ENCODE results near the gene RIMBP2.

RIMBP2 gene

DNA sequence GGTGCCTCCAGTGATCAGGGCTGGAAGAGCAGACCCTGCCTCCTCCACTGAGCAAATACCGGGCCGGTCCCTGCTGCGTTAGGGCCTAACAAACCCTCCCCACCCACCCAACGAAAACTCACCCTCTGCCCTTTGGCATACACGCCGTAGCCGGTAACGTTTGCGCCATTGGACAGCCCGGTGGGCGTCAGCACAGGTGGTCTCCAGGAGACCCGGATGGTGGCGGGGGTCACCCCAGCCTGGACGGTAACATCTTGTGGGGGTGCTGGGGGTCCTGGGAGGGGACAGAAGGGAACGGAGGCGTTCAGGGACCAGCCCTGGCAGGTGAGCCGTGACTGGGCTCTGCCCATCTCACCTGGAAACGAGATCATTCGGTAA, 277.9 kb downstream of the RIMBP2 start:
- no peaks in the 10 kb centered on the region for H3K27me3 ChIP-seq (ENCODE audit: low read depth, low read length)
- TF ChIP-seq EZH2phosphoT487 (IDR thresholded peaks at IDR 0.05; ENCODE audit: low read depth): no peak
- TF ChIP-seq, protein P1, sequence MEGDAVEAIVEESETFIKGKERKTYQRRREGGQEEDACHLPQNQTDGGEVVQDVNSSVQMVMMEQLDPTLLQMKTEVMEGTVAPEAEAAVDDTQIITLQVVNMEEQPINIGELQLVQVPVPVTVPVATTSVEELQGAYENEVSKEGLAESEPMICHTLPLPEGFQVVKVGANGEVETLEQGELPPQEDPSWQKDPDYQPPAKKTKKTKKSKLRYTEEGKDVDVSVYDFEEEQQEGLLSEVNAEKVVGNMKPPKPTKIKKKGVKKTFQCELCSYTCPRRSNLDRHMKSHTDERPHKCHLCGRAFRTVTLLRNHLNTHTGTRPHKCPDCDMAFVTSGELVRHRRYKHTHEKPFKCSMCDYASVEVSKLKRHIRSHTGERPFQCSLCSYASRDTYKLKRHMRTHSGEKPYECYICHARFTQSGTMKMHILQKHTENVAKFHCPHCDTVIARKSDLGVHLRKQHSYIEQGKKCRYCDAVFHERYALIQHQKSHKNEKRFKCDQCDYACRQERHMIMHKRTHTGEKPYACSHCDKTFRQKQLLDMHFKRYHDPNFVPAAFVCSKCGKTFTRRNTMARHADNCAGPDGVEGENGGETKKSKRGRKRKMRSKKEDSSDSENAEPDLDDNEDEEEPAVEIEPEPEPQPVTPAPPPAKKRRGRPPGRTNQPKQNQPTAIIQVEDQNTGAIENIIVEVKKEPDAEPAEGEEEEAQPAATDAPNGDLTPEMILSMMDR (IDR thresholded peaks at IDR 0.05; ENCODE audit: low read depth, low read length): no peak
- no peak overlapping the region for H3K9ac ChIP-seq (ENCODE audit: low read length)
- H3K9me3 ChIP-seq (ENCODE audit: insufficient read depth, low read length): no peaks in the 10 kb centered on the region
- H3K4me3 ChIP-seq (ENCODE audit: low read length): no peak overlapping the region
- H3K79me2 ChIP-seq (ENCODE audit: low read length): no peaks in the 10 kb centered on the region
- no peak overlapping the region for H3K4me2 ChIP-seq (ENCODE audit: low read length)
- no peaks in the 10 kb centered on the region for H3K36me3 ChIP-seq (replicated peaks; ENCODE audit: low read depth, low read length)
- no peaks in the 10 kb centered on the region for H4K20me1 ChIP-seq (ENCODE audit: insufficient read depth, low read length)
- H3K27ac ChIP-seq (ENCODE audit: low read length): no peak overlapping the region
- no peaks in the 10 kb centered on the region for H3K4me1 ChIP-seq (ENCODE audit: low read length)
- no peak overlapping the region for H2AFZ ChIP-seq (ENCODE audit: low read depth, low read length)

DNA sequence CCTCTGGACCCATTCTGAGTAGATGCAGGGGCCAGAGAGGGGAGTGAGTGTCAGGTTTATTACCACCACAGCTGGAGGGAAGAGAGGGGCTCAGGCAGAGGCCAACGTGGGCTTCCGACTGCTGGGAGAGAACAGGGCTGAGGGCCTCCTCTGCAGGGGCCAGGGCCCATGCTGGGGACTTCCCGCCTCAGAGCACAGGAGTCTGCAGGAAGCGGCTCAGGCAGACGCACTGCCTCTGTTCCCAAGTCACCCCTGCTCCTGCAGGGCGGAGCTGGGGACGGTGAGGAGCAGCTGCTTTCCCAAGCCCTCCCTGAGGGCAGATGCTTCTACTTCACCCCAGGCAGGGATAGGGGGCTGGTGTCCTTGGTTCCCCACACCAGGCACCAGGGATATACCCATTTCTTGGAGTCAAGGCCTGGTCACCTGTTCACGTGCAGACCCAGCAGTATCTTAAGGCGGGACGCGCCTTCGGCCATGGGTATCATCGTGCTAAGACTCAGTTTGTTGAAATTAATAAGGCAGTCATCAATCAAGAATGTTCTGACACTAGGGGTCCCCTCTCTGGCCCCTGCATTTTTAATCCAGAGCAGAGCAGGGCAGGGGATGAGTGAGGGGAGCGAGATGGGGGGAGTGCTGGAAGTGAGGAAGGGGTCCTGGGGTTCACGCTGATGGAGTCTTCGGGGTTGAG, 278.4 kb downstream of the RIMBP2 start:
- Histone ChIP-seq H3K36me3 (replicated peaks; ENCODE audit: low read depth, low read length) (no peaks in the 10 kb centered on the region), H3K27me3 (ENCODE audit: low read depth, low read length) (no peaks in the 10 kb centered on the region), H3K79me2 (ENCODE audit: low read length) (no peaks in the 10 kb centered on the region), H2AFZ (ENCODE audit: low read depth, low read length) (no peak overlapping the region), H3K27ac (ENCODE audit: low read length) (no peak overlapping the region), H3K4me3 (ENCODE audit: low read length) (no peak overlapping the region), H3K4me2 (ENCODE audit: low read length) (no peak overlapping the region), H3K9me3 (ENCODE audit: insufficient read depth, low read length) (no peaks in the 10 kb centered on the region), H3K9ac (ENCODE audit: low read length) (no peak overlapping the region), H3K4me1 (ENCODE audit: low read length) (no peaks in the 10 kb centered on the region), H4K20me1 (ENCODE audit: insufficient read depth, low read length) (no peaks in the 10 kb centered on the region)
- TF ChIP-seq, protein P1 (IDR thresholded peaks at IDR 0.05; ENCODE audit: low read depth, low read length): no peak
- TF ChIP-seq EZH2phosphoT487 (IDR thresholded peaks at IDR 0.05; ENCODE audit: low read depth): no peak

DNA sequence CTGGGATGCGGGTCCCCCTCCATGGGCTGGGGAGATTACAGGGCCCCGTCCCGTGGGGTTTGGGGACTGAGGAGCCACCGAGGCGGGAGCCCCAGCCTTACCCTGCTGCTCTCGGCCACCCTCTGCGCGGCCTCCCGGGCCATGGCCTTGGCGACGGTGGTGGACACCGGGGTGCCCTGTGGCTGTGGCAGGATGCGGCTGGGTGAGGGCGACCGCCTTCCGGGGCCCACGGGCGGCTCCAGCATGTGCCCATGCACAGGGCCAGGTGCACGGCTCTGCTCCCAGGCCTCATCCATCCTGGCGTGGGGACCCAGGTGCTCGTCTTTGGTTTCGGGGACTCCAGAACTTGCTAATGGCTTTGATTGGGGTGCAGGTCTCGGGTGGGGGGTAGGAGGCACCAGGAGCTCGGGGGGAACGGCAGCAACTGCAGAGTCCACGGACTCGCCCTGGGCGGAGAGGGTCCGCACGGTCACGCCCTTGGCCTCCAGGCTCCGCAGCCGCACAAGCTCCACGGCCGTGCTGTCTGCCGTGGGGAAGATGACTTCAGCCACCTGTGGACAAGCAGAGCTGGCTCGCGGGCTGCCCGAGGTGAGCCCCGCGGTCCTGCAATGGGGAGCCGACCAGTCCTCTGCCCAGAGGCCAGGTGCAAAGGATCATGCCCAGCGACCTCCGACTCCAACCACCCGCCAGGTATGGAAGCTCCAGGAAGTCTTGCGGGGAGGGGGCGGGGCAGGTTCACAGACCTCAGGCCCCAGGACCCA, 279.2 kb downstream of the RIMBP2 start:
- no peaks in the 10 kb centered on the region for H3K4me1 ChIP-seq (ENCODE audit: low read length)
- no peaks in the 10 kb centered on the region for H3K36me3 ChIP-seq (replicated peaks; ENCODE audit: low read depth, low read length)
- H3K4me3 ChIP-seq (ENCODE audit: low read length): no peak overlapping the region
- H3K4me2 ChIP-seq (ENCODE audit: low read length): no peak overlapping the region
- H3K79me2 ChIP-seq (ENCODE audit: low read length): no peaks in the 10 kb centered on the region
- no peak for TF ChIP-seq EZH2phosphoT487 (IDR thresholded peaks at IDR 0.05; ENCODE audit: low read depth)
- TF ChIP-seq, protein P1 (IDR thresholded peaks at IDR 0.05; ENCODE audit: low read depth, low read length): no peak
- H2AFZ ChIP-seq (ENCODE audit: low read depth, low read length): no peak overlapping the region
- no peaks in the 10 kb centered on the region for H3K27me3 ChIP-seq (ENCODE audit: low read depth, low read length)
- H4K20me1 ChIP-seq (ENCODE audit: insufficient read depth, low read length): no peaks in the 10 kb centered on the region
- H3K9me3 ChIP-seq (ENCODE audit: insufficient read depth, low read length): no peaks in the 10 kb centered on the region
- H3K9ac ChIP-seq (ENCODE audit: low read length): no peak overlapping the region
- H3K27ac ChIP-seq (ENCODE audit: low read length): no peak overlapping the region

DNA sequence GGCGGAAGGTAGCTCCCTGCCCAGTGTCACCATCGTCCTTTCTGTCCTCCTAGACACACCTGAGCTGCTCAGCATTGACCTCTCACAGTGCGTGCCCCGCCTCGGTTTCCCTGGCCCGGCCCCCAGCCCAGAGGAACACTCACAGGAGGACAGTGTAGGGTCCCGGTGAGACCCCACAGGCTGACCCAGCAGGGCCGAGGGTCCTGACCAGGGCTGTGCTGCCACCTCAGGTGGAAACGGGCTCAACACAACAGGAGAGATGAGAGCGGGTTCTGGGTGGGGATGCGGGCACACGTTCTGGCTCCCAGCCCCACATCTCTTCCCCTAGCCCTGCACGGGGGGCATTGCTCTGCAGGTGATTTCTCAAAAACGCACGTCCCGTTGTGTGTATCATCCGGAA, 280.3 kb downstream of the RIMBP2 start:
- Histone ChIP-seq H3K9me3 (ENCODE audit: insufficient read depth, low read length) (no peaks in the 10 kb centered on the region), H3K36me3 (replicated peaks; ENCODE audit: low read depth, low read length) (no peaks in the 10 kb centered on the region), H3K4me1 (ENCODE audit: low read length) (no peaks in the 10 kb centered on the region), H3K27ac (ENCODE audit: low read length) (no peak overlapping the region), H3K4me2 (ENCODE audit: low read length) (no peak overlapping the region), H3K4me3 (ENCODE audit: low read length) (no peak overlapping the region), H3K27me3 (ENCODE audit: low read depth, low read length) (no peaks in the 10 kb centered on the region), H4K20me1 (ENCODE audit: insufficient read depth, low read length) (no peaks in the 10 kb centered on the region), H2AFZ (ENCODE audit: low read depth, low read length) (no peak overlapping the region), H3K79me2 (ENCODE audit: low read length) (no peaks in the 10 kb centered on the region), H3K9ac (ENCODE audit: low read length) (no peak overlapping the region)
- TF ChIP-seq EZH2phosphoT487 (IDR thresholded peaks at IDR 0.05; ENCODE audit: low read depth): no peak
- TF ChIP-seq, protein P1 (IDR thresholded peaks at IDR 0.05; ENCODE audit: low read depth, low read length): no peak

Data from OCI-LY3 (cell line).